ENCODE measurements around the gene HMX2.

HMX2 gene

GRCh38 chr10:123146894-123147634, 872 bp upstream of the HMX2 start:
- Histone ChIP-seq H3K36me3 (ENCODE audit: control insufficient read depth, insufficient read depth, low read length) (no peaks in the 10 kb centered on the region), H3K9me3 (ENCODE audit: control insufficient read depth, insufficient read depth, low read depth, low read length) (no peaks in the 10 kb centered on the region), H3K27ac (ENCODE audit: low read depth, low read length) (no peak overlapping the region), H3K9ac (ENCODE audit: low read length) (no peak overlapping the region), H3K27me3 (ENCODE audit: control insufficient read depth, insufficient read depth, low read length) (peaks cover 100% of the 10 kb centered on the region), H3K4me1 (ENCODE audit: control insufficient read depth, insufficient read depth, low read length) (peaks cover 56% of the 10 kb centered on the region), H3K4me3 (ENCODE audit: low read depth, low read length) (no peak overlapping the region; the same call in 1 of the 2 replicates)

- Histone ChIP-seq H3K9ac (ENCODE audit: low read length) (no peak overlapping the region), H3K27me3 (ENCODE audit: control insufficient read depth, insufficient read depth, low read length) (peaks cover 100% of the 10 kb centered on the region)
These were observed 652 bp downstream of the HMX2 start for GRCh38 chr10:123148414-123149161.

DNA sequence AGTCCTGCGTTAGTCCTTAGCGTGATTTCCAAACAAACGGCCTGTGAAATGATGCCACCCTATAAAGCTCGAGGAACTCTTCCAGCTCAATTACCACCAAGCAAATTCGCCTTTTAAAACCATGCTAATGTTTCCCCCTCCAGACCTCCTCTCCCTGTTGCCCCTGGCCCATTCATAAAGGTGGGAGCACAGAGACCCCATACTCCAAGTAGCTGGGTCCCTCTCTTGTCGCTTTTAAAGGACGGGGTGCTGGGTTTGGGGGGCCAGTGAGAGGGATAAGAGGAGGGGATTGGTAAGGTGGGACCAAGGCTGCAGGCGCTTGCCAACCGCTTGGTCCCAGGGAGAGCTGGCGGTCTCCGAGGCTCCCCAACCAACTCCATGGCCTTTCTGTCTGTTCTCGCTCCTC, 1.2 kb downstream of the HMX2 start:
- Histone ChIP-seq H3K27ac (ENCODE audit: low read depth, low read length) (no peak overlapping the region), H3K4me3 (ENCODE audit: low read depth, low read length) (peak overlapping the region; percentile 69), H3K9ac (ENCODE audit: low read length) (no peak overlapping the region), H3K27me3 (ENCODE audit: control insufficient read depth, insufficient read depth, low read length) (peaks cover 94% of the 10 kb centered on the region), H3K4me1 (ENCODE audit: control insufficient read depth, insufficient read depth, low read length) (peaks cover 50% of the 10 kb centered on the region), H3K36me3 (ENCODE audit: control insufficient read depth, insufficient read depth, low read length) (no peaks in the 10 kb centered on the region), H3K9me3 (ENCODE audit: control insufficient read depth, insufficient read depth, low read depth, low read length) (no peaks in the 10 kb centered on the region)

More at GRCh38 chr10:123148414-123149161, 652 bp downstream of the HMX2 start:
- H3K4me1 ChIP-seq (ENCODE audit: control insufficient read depth, insufficient read depth, low read length), result peaks cover 48% of the 10 kb centered on the region
- no peaks in the 10 kb centered on the region for H3K9me3 ChIP-seq (ENCODE audit: control insufficient read depth, insufficient read depth, low read depth, low read length)
- no peak overlapping the region for H3K27ac ChIP-seq (ENCODE audit: low read depth, low read length)
- no peaks in the 10 kb centered on the region for H3K36me3 ChIP-seq (ENCODE audit: control insufficient read depth, insufficient read depth, low read length)
- peak overlapping the region; percentile 50 for H3K4me3 ChIP-seq (ENCODE audit: low read depth, low read length)

GRCh38 chr10:123149568-123150270, 1.8 kb downstream of the HMX2 start:
- Histone ChIP-seq H3K9me3 (ENCODE audit: control insufficient read depth, insufficient read depth, low read depth, low read length) (no peaks in the 10 kb centered on the region), H3K9ac (ENCODE audit: low read length) (peak overlapping the region; percentile 40), H3K36me3 (ENCODE audit: control insufficient read depth, insufficient read depth, low read length) (no peaks in the 10 kb centered on the region), H3K27ac (ENCODE audit: low read depth, low read length) (no peak overlapping the region), H3K4me1 (ENCODE audit: control insufficient read depth, insufficient read depth, low read length) (peaks cover 48% of the 10 kb centered on the region), H3K27me3 (ENCODE audit: control insufficient read depth, insufficient read depth, low read length) (peaks cover 89% of the 10 kb centered on the region), H3K4me3 (ENCODE audit: low read depth, low read length) (peak overlapping the region; percentile 69)

DNA sequence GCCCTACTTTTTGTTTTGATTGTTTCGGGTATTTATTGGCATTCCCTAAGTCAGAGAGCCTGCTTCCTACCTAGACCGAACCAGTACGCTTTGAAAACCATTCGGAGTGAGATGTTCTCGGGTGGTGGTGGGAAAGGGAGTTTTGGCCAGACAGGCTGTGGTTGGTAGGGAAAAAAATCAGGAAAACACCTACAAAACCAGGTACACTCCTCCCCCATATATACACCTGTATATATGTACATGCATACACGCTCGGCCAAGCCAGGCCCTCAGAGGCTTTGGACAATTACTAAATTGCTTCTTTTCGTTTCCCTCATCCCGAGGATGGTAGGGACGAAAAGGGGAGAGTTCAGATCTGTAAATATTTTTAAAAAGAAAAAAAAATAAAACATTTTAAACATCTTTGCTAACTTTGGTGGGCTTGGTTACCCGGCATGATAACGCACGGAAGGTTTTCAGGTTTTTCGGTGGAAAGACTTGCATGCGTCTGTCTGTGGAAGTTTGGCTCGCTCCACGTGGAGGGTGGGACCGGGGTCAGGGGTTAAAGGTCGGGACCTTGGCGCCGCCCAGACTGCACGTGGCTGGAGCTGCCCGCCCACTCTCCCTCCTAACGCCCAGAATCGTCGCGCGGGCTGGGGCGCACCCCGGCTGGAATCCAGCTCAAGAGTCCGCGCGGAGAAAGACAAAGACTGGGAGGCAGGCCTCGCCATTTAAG, 2.5 kb downstream of the HMX2 start:
- Histone ChIP-seq H3K27me3 (ENCODE audit: control insufficient read depth, insufficient read depth, low read length) (peaks cover 81% of the 10 kb centered on the region), H3K4me3 (ENCODE audit: low read depth, low read length) (peak overlapping the region; percentile 69), H3K27ac (ENCODE audit: low read depth, low read length) (no peak overlapping the region), H3K9me3 (ENCODE audit: control insufficient read depth, insufficient read depth, low read depth, low read length) (no peaks in the 10 kb centered on the region), H3K36me3 (ENCODE audit: control insufficient read depth, insufficient read depth, low read length) (peaks cover 5% of the 10 kb centered on the region), H3K9ac (ENCODE audit: low read length) (peak overlapping the region; percentile 62), H3K4me1 (ENCODE audit: control insufficient read depth, insufficient read depth, low read length) (peaks cover 43% of the 10 kb centered on the region)

DNA sequence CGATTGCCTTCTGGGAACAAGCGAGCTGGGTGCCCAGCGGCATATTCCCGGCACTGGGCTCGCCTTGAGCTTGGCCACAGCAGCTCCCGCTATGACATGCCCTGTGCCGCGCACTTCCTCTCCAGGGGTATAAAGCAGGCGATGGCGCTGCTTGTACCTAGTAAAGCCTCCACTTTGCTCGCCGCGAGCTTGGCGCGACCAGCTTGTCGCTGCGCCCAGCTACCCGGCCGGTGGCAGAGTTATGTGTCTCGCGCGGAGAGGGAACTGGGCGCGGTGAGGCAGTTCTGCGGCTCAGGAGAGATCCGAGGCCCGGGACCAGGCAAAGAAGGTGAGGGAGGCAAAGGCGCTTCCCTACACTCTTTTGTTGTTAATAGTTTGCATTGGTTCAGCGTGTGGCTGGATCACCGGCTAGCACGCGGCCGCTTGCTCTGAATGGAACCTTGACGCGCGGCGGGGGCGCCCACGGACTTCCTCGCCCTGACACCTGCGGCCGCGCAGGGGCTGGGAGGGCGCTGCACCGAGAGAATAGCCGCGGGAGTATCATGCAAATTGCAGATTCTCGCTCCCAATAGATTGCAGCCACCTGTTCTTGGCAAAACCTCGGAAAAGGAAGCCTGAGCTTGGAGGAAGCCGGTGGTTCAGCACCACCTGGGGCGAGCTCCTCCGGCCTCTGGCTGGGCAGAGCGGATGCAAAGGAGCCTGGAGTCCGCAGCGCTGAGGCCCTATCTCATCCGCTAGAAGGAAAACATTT, 3.2 kb downstream of the HMX2 start:
- Histone ChIP-seq H3K27ac (ENCODE audit: low read depth, low read length) (no peak overlapping the region), H3K27me3 (ENCODE audit: control insufficient read depth, insufficient read depth, low read length) (peaks cover 74% of the 10 kb centered on the region), H3K9me3 (ENCODE audit: control insufficient read depth, insufficient read depth, low read depth, low read length) (no peaks in the 10 kb centered on the region), H3K4me1 (ENCODE audit: control insufficient read depth, insufficient read depth, low read length) (peaks cover 42% of the 10 kb centered on the region), H3K9ac (ENCODE audit: low read length) (peak overlapping the region; percentile 62), H3K36me3 (ENCODE audit: control insufficient read depth, insufficient read depth, low read length) (peaks cover 12% of the 10 kb centered on the region), H3K4me3 (ENCODE audit: low read depth, low read length) (peak overlapping the region; percentile 69)

DNA sequence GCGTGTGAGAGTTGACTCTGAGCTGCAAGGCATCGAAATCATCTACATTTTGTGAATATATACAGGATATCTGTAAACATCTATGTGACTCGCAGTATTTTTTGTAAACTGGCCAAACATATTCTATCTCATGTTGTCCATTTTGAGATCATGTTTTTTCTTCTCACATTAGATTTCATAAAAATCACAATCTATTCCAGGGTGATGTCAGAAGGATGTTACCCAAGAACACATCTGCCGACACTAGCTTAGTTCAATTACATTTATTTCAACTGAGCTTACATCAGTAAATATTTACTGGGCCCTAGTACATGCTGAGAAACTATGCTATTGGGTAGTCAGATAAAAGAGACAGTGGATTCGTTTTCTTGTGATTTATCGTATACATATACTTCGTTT, 3.8 kb downstream of the HMX2 start:
- Histone ChIP-seq H3K36me3 (ENCODE audit: control insufficient read depth, insufficient read depth, low read length) (peaks cover 18% of the 10 kb centered on the region), H3K4me3 (ENCODE audit: low read depth, low read length) (peak overlapping the region; percentile 69), H3K27me3 (ENCODE audit: control insufficient read depth, insufficient read depth, low read length) (peaks cover 68% of the 10 kb centered on the region), H3K9me3 (ENCODE audit: control insufficient read depth, insufficient read depth, low read depth, low read length) (no peaks in the 10 kb centered on the region), H3K9ac (ENCODE audit: low read length) (no peak overlapping the region), H3K27ac (ENCODE audit: low read depth, low read length) (no peak overlapping the region), H3K4me1 (ENCODE audit: control insufficient read depth, insufficient read depth, low read length) (peaks cover 38% of the 10 kb centered on the region)

DNA sequence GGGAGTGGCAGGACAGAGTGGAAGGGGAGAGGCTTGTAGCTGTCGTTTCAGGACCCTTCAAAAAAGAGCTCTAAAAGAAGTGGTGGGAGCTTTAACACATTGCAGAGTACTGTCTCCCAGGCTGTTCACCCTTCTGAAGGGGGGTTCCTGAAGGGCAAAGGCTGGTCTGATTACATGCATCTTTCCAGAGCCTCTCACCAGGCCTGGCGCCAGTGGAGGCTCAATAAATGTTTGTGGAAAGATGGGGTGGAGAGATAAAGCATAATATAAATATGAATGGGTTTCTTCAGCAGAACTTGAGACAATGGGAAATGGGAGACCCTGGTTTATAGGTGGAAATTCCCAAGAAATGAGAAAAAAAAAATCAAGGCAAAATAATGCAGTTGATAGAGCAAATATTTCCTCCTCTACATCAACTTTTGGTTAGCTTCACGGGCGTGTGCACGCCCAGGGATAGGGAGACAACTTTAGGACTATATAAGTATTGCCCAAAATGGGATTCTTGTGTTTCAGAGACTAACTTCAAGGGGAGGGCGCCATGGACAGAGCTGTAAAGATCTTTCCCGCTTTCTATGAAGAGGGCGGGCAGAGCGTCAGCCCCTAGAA, 5.7 kb downstream of the HMX2 start:
- Histone ChIP-seq H3K27ac (ENCODE audit: low read depth, low read length) (no peak overlapping the region), H3K9ac (ENCODE audit: low read length) (no peak overlapping the region), H3K36me3 (ENCODE audit: control insufficient read depth, insufficient read depth, low read length) (peaks cover 37% of the 10 kb centered on the region), H3K27me3 (ENCODE audit: control insufficient read depth, insufficient read depth, low read length) (peaks cover 50% of the 10 kb centered on the region), H3K4me1 (ENCODE audit: control insufficient read depth, insufficient read depth, low read length) (peaks cover 33% of the 10 kb centered on the region), H3K9me3 (ENCODE audit: control insufficient read depth, insufficient read depth, low read depth, low read length) (no peaks in the 10 kb centered on the region), H3K4me3 (ENCODE audit: low read depth, low read length) (no peak overlapping the region)

- peak within 1 kb of the TSS; percentile 70; the same call in 1 of the 2 replicates for H3K27ac ChIP-seq (ENCODE audit: low read depth, low read length)
- peaks cover 41% of the 10 kb centered on the region for H3K36me3 ChIP-seq (ENCODE audit: control insufficient read depth, insufficient read depth, low read length)
- peaks cover 29% of the 10 kb centered on the region for H3K4me1 ChIP-seq (ENCODE audit: control insufficient read depth, insufficient read depth, low read length)
- H3K9ac ChIP-seq (ENCODE audit: low read length), result peak within 1 kb of the TSS; percentile 96
- no peaks in the 10 kb centered on the region for H3K9me3 ChIP-seq (ENCODE audit: control insufficient read depth, insufficient read depth, low read depth, low read length)
- H3K4me3 ChIP-seq (ENCODE audit: low read depth, low read length), result peak within 1 kb of the TSS; percentile 89
- H3K27me3 ChIP-seq (ENCODE audit: control insufficient read depth, insufficient read depth, low read length), result peaks cover 44% of the 10 kb centered on the region
These were observed 6.3 kb downstream of the HMX2 start, which contains the start of gene BUB3 for GRCh38 chr10:123154092-123154710. Gene BUB3 (plus strand): TSS chr10:123154402. CDS start chr10:123154918, 516 bp downstream.

Data from HUES6 (cell line).